Calu3 (cell line): Measurements from ENCODE around the gene TENM3. TPM values are rescaled to one million over a fixed set of nuclear protein-coding genes. Genes with fewer than 3 reads are reported as not detected.

Experiments used
- BruUV-seq: library from RNA; stranded (reverse); fragments of 400-500 nt; replicated peaks from 2 replicates; lab custom pipeline; 2021; lab: Mats Ljungman, UMichigan
- CTCF ChIA-PET: fragments of 300-600 bp; sonication (Branson Sonifier 250); formaldehyde crosslinking; loops from one replicate; lab custom pipeline; 2022; ENCODE audit warnings: antibody characterized with exemption; lab: Charles Lee
- DNase-seq: peaks from one replicate; pipeline ENCODE4 v3.0.0; 2022
- H3K27ac Mint-ChIP-seq: one replicate; pipeline ENCODE4 v1.8.0; 2022; ENCODE audit warnings: mixed read lengths; ENCODE audit not compliant: unreplicated experiment
- H3K27me3 Mint-ChIP-seq: one replicate; pipeline ENCODE4 v1.8.0; 2022; ENCODE audit warnings: mixed read lengths; ENCODE audit not compliant: unreplicated experiment
- H3K36me3 Mint-ChIP-seq: one replicate; pipeline ENCODE4 v1.8.0; 2022; ENCODE audit warnings: mild to moderate bottlenecking, moderate library complexity, mixed read lengths; ENCODE audit not compliant: insufficient read depth, unreplicated experiment
- H3K4me1 Mint-ChIP-seq: one replicate; pipeline ENCODE4 v1.8.0; 2022; ENCODE audit warnings: mild to moderate bottlenecking, low read depth, mixed read lengths; ENCODE audit not compliant: unreplicated experiment
- H3K4me3 Mint-ChIP-seq: one replicate; pipeline ENCODE4 v1.8.0; 2022; ENCODE audit warnings: mild to moderate bottlenecking, low read depth, moderate library complexity, mixed read lengths; ENCODE audit not compliant: unreplicated experiment
- H3K9me3 Mint-ChIP-seq: one replicate; pipeline ENCODE4 v1.8.0; 2022; ENCODE audit warnings: low read depth, mixed read lengths; ENCODE audit not compliant: unreplicated experiment
- intact Hi-C: fragments of 100-400 bp; cut with micrococcal nuclease; formaldehyde crosslinking; loops from one replicate; pipeline ENCODE4 v1.10.0; 2022; ENCODE audit not compliant: unreplicated experiment
- total RNA-seq: library from RNA; stranded (reverse); gene quantifications from 2 replicates; pipeline ENCODE4 v1.2.3, GENCODE V29; 2022
- TF ChIP-seq, protein P1 (sequence below): fragments of 200-600 bp; IDR thresholded peaks from one replicate; pipeline ENCODE4 v1.8.0; 2022; ENCODE audit warnings: antibody characterized with exemption; ENCODE audit not compliant: unreplicated experiment

Gene TENM3
- total RNA-seq, 1 experiment from 2014 or later, result 5.9 TPM

GRCh38 chr4:182645511-182645910 lies 402.3 kb downstream of the TENM3 start:
- Mint-ChIP-seq H3K36me3 (peaks cover 4% of the 10 kb centered on the region), H3K4me3 (no peak overlapping the region), H3K4me1 (no peaks in the 10 kb centered on the region), H3K9me3 (peaks cover 2% of the 10 kb centered on the region), H3K27me3 (no peaks in the 10 kb centered on the region), H3K27ac (no peak overlapping the region)
- BruUV-seq, result no TSS peak
- TF ChIP-seq, protein P1, sequence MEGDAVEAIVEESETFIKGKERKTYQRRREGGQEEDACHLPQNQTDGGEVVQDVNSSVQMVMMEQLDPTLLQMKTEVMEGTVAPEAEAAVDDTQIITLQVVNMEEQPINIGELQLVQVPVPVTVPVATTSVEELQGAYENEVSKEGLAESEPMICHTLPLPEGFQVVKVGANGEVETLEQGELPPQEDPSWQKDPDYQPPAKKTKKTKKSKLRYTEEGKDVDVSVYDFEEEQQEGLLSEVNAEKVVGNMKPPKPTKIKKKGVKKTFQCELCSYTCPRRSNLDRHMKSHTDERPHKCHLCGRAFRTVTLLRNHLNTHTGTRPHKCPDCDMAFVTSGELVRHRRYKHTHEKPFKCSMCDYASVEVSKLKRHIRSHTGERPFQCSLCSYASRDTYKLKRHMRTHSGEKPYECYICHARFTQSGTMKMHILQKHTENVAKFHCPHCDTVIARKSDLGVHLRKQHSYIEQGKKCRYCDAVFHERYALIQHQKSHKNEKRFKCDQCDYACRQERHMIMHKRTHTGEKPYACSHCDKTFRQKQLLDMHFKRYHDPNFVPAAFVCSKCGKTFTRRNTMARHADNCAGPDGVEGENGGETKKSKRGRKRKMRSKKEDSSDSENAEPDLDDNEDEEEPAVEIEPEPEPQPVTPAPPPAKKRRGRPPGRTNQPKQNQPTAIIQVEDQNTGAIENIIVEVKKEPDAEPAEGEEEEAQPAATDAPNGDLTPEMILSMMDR, result no peak
- intact Hi-C loops, result no loop called here
- CTCF ChIA-PET, result no interaction called here
- DNase-seq, result no peak

DNA sequence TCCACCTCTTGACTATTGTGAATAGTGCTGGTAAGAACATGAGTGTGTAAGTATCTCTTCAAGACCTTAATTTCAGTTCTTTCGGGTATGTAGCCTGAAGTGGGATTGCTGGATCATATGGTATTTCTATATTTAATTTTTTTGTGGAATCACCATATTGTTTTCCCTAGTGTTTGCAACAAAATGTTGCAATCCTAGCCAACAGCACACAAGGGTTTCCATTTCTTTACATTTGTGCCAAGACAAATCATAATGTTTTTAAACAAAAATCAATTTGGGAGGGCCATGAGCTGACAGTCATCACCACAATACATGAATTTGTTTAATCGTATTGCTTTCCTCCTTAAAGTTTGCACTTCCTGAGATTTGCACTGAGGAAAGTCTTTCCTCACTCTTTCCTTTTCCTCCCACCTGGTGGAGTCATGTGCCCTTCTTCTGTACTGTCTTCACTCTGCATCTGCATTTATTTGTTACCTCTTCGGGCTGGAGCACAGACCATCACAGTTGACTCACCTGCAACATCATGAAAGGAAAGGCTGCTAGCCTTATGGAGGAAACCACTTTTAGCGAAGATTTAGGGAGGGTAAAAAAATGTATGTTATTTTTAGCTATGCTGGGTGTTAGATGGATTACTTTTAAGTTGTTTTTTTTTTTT lies 404.6 kb downstream of the TENM3 start:
- Mint-ChIP-seq H3K4me3 (no peak overlapping the region), H3K27ac (no peak overlapping the region), H3K4me1 (no peaks in the 10 kb centered on the region), H3K27me3 (no peaks in the 10 kb centered on the region), H3K9me3 (peaks cover 2% of the 10 kb centered on the region), H3K36me3 (peaks cover 5% of the 10 kb centered on the region)
- TF ChIP-seq, protein P1, result no peak
- intact Hi-C loops, result no loop called here
- no peak for DNase-seq
- BruUV-seq, result no TSS peak
- CTCF ChIA-PET, result interaction anchor here (0.6 kb wide), 1 partner anchor 190 kb away, joined by 3 read pairs; no protein-coding TSS in a partner anchor

GRCh38 chr4:182648766-182649165 lies 405.6 kb downstream of the TENM3 start:
- peaks cover 5% of the 10 kb centered on the region for H3K36me3 Mint-ChIP-seq

DNA sequence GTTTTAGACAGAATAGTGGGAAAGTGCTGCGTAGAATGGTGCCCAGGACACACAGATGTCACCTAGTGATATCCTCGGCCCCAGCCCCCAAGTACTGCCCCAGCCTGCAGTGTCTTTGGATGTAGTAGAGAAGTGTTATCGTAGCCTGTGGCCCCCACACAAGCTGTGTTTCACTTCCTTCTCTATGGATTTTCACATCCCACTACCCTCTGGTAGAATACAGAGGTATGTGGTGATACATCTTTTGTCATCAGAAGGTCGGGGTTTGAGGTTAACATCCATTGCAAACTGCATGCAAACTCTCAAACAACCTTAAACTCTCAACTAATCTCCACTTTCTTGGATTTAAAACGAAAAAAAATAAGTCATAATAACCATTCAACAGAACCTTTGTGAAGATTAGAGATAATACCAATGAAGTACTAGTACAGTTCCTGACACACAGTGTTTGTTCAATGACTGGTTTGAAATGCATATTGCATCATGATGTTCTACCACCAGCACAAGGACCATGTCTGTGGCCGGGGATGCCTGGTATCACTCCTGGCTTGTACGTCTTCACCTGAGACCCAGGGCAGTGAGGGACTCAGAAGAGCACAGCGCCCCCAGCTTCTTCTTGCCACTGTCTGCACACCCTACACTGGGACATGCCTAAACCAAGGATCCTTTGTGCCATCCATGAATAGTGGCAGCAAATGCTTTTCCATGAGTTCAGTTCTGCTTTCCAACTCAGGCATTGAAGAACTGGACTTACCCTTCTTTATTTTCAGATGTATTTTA lies 406.7 kb downstream of the TENM3 start:
- Mint-ChIP-seq H3K9me3 (peaks cover 2% of the 10 kb centered on the region), H3K4me3 (no peak overlapping the region), H3K27ac (no peak overlapping the region), H3K36me3 (peaks cover 5% of the 10 kb centered on the region), H3K4me1 (no peaks in the 10 kb centered on the region), H3K27me3 (no peaks in the 10 kb centered on the region)
- no TSS peak for BruUV-seq
- intact Hi-C loops, result no loop called here
- DNase-seq, result no peak
- TF ChIP-seq, protein P1, result no peak
- CTCF ChIA-PET, result no interaction called here

More at GRCh38 chr4:182648766-182649165, 405.6 kb downstream of the TENM3 start:
- intact Hi-C loops, result no loop called here
- no peak overlapping the region for H3K4me3 Mint-ChIP-seq
- H3K4me1 Mint-ChIP-seq, result no peaks in the 10 kb centered on the region
- no peak for DNase-seq
- no peak overlapping the region for H3K27ac Mint-ChIP-seq
- peaks cover 2% of the 10 kb centered on the region for H3K9me3 Mint-ChIP-seq
- no peaks in the 10 kb centered on the region for H3K27me3 Mint-ChIP-seq
- no TSS peak for BruUV-seq
- CTCF ChIA-PET, result no interaction called here
- TF ChIP-seq, protein P1, result no peak
